GM18907 (cell line): ENCODE results near the gene ATP23.

Source experiments
- ATAC-seq: cut with Tn5 transposase; IDR thresholded peaks from one replicate; pipeline ENCODE4 v1.9.1; 2021; ENCODE audit warnings: mild to moderate bottlenecking, moderate library complexity; ENCODE audit not compliant: unreplicated experiment

ATP23 gene

GRCh38 chr12:57908511-57908910, 32.9 kb upstream of the ATP23 start:
- no peak for ATAC-seq

GRCh38 chr12:57909056-57909455, 32.3 kb upstream of the ATP23 start:
- ATAC-seq = no peak

- ATAC-seq = no peak
Observed at GRCh38 chr12:57909611-57910010, 31.8 kb upstream of the ATP23 start.

GRCh38 chr12:57918147-57918546, 23.2 kb upstream of the ATP23 start:
- no peak for ATAC-seq

- no peak for ATAC-seq
Observed at GRCh38 chr12:57927086-57927485, 14.3 kb upstream of the ATP23 start.

GRCh38 chr12:57929092-57929830, 12.1 kb upstream of the ATP23 start:
- ATAC-seq = no peak

GRCh38 chr12:57934819-57935218, 6.5 kb upstream of the ATP23 start:
- ATAC-seq = no peak

GRCh38 chr12:57935331-57935730, 6.0 kb upstream of the ATP23 start:
- ATAC-seq = no peak

- ATAC-seq = peak; percentile 99
Observed at GRCh38 chr12:57935839-57936512, 5.4 kb upstream of the ATP23 start.

- ATAC-seq = no peak
Observed at GRCh38 chr12:57936513-57936883, 4.9 kb upstream of the ATP23 start.

- no peak for ATAC-seq
Observed at GRCh38 chr12:57939291-57939690, 2.1 kb upstream of the ATP23 start.

- no peak for ATAC-seq
Observed at GRCh38 chr12:57940052-57940914, 1.1 kb upstream of the ATP23 start.

- no peak for ATAC-seq
Observed at GRCh38 chr12:57940915-57941164, 527 bp upstream of the ATP23 start.

- ATAC-seq = no peak
Observed at GRCh38 chr12:57943438-57944080, 2.2 kb downstream of the ATP23 start.

- ATAC-seq = no peak
Observed at GRCh38 chr12:57944313-57945023, 3.1 kb downstream of the ATP23 start.

- no peak for ATAC-seq
Observed at GRCh38 chr12:57952766-57953165, 11.4 kb downstream of the ATP23 start.

- no peak for ATAC-seq
Observed at GRCh38 chr12:57954768-57955167, 13.4 kb downstream of the ATP23 start.

- no peak for ATAC-seq
Observed at GRCh38 chr12:57958061-57958657, 16.8 kb downstream of the ATP23 start.

GRCh38 chr12:57964421-57964820, 23.1 kb downstream of the ATP23 start:
- ATAC-seq = no peak

GRCh38 chr12:57965766-57966165, 24.4 kb downstream of the ATP23 start:
- ATAC-seq = no peak
